SU-DHL-6 (cell line): Measurements from ENCODE around the gene CLC.
A peak's percentile ranks its signal among the peaks of the same experiment; 100 is the strongest.

Experiments
- EZH2phosphoT487 ChIP-seq: fragments of 200-600 bp; sonication (generic), shearing (Covaris generic); conservative IDR thresholded peaks from 2 replicates; pipeline ENCODE4 v1.6.1; 2018; ENCODE audit warnings: mild to moderate bottlenecking, antibody characterized with exemption, low read length, moderate library complexity, mixed read lengths
- TF ChIP-seq, protein P1 (sequence below): fragments of 200-600 bp; sonication (generic); IDR thresholded peaks from one replicate; pipeline ENCODE4 v1.5.1; 2017; ENCODE audit warnings: antibody characterized with exemption, mild to moderate bottlenecking, low read length, moderate library complexity; ENCODE audit not compliant: insufficient read depth, poor library complexity, severe bottlenecking

DNA sequence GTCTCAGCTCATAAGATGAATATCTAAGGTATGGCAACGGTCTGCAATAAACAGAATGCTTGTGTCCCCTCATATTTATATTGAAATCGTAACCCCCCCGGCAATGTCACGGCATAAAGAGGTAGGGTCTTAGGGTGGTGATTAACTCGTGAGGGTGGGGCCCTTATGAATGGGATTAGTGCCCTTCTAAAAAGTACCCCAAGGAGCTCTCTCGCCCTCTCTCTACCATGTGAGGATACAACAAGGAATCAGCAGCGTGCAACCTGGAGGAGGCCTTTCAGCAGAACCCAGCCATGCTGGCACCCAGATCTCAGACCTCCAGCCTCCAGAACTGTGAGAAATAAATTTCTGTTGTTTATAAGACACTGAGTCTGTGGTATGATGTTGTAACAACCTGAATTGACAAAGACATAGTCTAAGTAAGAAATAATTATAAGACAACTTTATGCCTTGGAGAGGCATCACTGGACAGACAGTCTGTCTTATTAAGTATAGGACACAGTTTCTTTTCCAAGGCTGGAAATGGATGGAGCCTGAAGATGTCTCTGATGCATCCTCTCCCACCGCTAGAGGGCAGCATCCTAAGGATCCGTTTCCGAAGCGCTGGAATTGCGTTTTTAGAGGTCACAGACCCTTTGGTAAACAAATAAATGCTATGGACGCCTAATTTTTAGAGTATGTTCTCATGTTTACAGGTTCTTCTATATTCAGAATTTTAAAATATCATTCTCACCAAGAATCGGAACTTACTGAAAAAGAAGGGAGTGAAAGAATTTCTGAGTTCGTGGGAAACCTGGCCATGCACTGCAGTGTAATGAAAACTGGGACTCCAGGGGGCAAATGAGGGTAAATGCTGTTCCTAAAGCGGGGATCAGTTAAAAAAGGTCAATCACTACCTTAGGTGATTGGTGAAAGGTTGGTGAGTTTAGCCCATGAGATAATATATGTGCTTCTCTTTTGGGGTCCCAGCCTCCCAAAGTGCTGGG lies 27.6 kb upstream of the CLC start:
- TF ChIP-seq, protein P1, sequence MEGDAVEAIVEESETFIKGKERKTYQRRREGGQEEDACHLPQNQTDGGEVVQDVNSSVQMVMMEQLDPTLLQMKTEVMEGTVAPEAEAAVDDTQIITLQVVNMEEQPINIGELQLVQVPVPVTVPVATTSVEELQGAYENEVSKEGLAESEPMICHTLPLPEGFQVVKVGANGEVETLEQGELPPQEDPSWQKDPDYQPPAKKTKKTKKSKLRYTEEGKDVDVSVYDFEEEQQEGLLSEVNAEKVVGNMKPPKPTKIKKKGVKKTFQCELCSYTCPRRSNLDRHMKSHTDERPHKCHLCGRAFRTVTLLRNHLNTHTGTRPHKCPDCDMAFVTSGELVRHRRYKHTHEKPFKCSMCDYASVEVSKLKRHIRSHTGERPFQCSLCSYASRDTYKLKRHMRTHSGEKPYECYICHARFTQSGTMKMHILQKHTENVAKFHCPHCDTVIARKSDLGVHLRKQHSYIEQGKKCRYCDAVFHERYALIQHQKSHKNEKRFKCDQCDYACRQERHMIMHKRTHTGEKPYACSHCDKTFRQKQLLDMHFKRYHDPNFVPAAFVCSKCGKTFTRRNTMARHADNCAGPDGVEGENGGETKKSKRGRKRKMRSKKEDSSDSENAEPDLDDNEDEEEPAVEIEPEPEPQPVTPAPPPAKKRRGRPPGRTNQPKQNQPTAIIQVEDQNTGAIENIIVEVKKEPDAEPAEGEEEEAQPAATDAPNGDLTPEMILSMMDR, result peak; percentile 93
- no peak for TF ChIP-seq EZH2phosphoT487
